ENCODE data around the gene OTUD7B. TPM values are rescaled to one million over a fixed set of nuclear protein-coding genes. Genes with fewer than 3 reads are reported as not detected.

The OTUD7B gene
- total RNA-seq, 1 experiment from 2014 or later: 11.5 TPM

DNA sequence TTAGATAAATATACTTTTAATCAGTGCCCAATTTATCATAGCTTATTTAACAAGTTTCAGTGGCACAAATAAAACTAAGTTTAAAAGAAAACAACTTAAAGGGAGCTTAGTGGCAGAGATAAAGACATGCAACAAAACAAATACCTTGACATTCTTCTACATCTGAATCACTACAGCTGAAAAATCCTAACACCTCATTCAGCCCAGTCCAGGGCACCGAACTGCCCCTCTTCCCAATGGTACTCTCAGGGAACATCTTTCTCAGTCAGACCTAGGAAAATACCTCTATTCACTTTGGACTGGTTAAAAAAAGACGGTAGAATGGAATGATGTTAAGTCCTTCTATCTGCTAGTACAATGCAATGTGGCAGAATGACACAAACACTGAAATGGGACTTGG is 8.3 kb downstream of the OTUD7B start:
- intact Hi-C loops (cut with micrococcal nuclease): no loop called here
- Histone ChIP-seq H3F3A (ENCODE audit: low read length, unreplicated experiment) (no peaks in the 10 kb centered on the region), H3K4me1 (ENCODE audit: insufficient read depth, low read length) (peaks cover 22% of the 10 kb centered on the region), H3K79me2 (ENCODE audit: low read length) (peaks cover 65% of the 10 kb centered on the region), H2AFZ (ENCODE audit: low read length) (no peak overlapping the region), H3K9me2 (replicated peaks; ENCODE audit: low read length) (no peaks in the 10 kb centered on the region), H3K36me3 (ENCODE audit: low read depth, low read length) (peaks cover 4% of the 10 kb centered on the region), H3K9ac (ENCODE audit: low read length) (no peak overlapping the region), H4K20me1 (ENCODE audit: low read length) (peaks cover 11% of the 10 kb centered on the region; the same call in 1 of the 2 replicates), H3K4me3 (ENCODE audit: low read length) (no peak overlapping the region), H3K9me3 (ENCODE audit: low read length) (no peaks in the 10 kb centered on the region), H3K27me3 (ENCODE audit: low read length) (no peaks in the 10 kb centered on the region), H3K4me2 (ENCODE audit: low read length) (no peak overlapping the region), H3K27ac (ENCODE audit: low read length) (no peak overlapping the region)
- POLR2A ChIA-PET (ENCODE audit: unreplicated experiment): no interaction called here
- CTCF ChIA-PET: no interaction called here
- no peak for DNase-seq
- peak; percentile 54; the same call in 1 of the 2 replicates for ATAC-seq
- TF ChIP-seq EZH2 (IDR thresholded peaks at IDR 0.05; ENCODE audit: low read length, unreplicated experiment): no peak
- no peak for TF ChIP-seq EZH2phosphoT487 (IDR thresholded peaks at IDR 0.05; ENCODE audit: borderline replicate concordance, low read length)
- TF ChIP-seq, protein P1, sequence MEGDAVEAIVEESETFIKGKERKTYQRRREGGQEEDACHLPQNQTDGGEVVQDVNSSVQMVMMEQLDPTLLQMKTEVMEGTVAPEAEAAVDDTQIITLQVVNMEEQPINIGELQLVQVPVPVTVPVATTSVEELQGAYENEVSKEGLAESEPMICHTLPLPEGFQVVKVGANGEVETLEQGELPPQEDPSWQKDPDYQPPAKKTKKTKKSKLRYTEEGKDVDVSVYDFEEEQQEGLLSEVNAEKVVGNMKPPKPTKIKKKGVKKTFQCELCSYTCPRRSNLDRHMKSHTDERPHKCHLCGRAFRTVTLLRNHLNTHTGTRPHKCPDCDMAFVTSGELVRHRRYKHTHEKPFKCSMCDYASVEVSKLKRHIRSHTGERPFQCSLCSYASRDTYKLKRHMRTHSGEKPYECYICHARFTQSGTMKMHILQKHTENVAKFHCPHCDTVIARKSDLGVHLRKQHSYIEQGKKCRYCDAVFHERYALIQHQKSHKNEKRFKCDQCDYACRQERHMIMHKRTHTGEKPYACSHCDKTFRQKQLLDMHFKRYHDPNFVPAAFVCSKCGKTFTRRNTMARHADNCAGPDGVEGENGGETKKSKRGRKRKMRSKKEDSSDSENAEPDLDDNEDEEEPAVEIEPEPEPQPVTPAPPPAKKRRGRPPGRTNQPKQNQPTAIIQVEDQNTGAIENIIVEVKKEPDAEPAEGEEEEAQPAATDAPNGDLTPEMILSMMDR (conservative IDR thresholded peaks at IDR 0.05; ENCODE audit: low read depth, low read length): no peak
- BruUV-seq (replicated peaks): no TSS peak

DNA sequence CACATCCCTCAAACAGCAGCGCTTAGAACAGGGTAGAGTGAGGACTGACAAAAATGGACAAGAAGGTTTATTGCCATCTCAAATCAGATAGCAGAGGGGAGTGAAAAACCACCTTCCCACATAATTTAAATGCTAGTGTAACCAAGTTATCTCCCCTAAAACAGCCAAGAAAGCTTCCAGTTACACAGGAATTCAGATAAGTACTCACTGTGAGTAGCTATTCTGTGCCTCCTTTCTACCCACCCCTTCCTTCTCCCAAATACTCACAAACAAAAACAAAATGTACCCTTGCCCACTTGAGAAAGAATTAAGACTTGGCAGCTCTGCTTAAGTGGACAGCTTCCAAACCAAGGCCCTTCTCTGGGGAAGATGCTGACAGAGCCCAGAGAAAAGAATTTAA is 9.1 kb downstream of the OTUD7B start:
- Histone ChIP-seq H3K36me3 (ENCODE audit: low read depth, low read length) (peaks cover 4% of the 10 kb centered on the region), H3K9ac (ENCODE audit: low read length) (no peak overlapping the region), H3K4me2 (ENCODE audit: low read length) (no peak overlapping the region), H3K4me1 (ENCODE audit: insufficient read depth, low read length) (peaks cover 22% of the 10 kb centered on the region), H2AFZ (ENCODE audit: low read length) (no peak overlapping the region), H3F3A (ENCODE audit: low read length, unreplicated experiment) (no peaks in the 10 kb centered on the region), H4K20me1 (ENCODE audit: low read length) (peaks cover 5% of the 10 kb centered on the region; the same call in 1 of the 2 replicates), H3K9me2 (replicated peaks; ENCODE audit: low read length) (no peaks in the 10 kb centered on the region), H3K9me3 (ENCODE audit: low read length) (no peaks in the 10 kb centered on the region), H3K27ac (ENCODE audit: low read length) (no peak overlapping the region), H3K27me3 (ENCODE audit: low read length) (no peaks in the 10 kb centered on the region), H3K4me3 (ENCODE audit: low read length) (no peak overlapping the region), H3K79me2 (ENCODE audit: low read length) (peaks cover 58% of the 10 kb centered on the region)
- CTCF ChIA-PET: no interaction called here
- POLR2A ChIA-PET (ENCODE audit: unreplicated experiment): no interaction called here
- ATAC-seq (no peak), DNase-seq (no peak)
- TF ChIP-seq EZH2 (IDR thresholded peaks at IDR 0.05; ENCODE audit: low read length, unreplicated experiment) (no peak), EZH2phosphoT487 (IDR thresholded peaks at IDR 0.05; ENCODE audit: borderline replicate concordance, low read length) (no peak)
- TF ChIP-seq, protein P1 (conservative IDR thresholded peaks at IDR 0.05; ENCODE audit: low read depth, low read length): no peak
- no TSS peak for BruUV-seq (replicated peaks)
- intact Hi-C loops (cut with micrococcal nuclease): no loop called here

DNA sequence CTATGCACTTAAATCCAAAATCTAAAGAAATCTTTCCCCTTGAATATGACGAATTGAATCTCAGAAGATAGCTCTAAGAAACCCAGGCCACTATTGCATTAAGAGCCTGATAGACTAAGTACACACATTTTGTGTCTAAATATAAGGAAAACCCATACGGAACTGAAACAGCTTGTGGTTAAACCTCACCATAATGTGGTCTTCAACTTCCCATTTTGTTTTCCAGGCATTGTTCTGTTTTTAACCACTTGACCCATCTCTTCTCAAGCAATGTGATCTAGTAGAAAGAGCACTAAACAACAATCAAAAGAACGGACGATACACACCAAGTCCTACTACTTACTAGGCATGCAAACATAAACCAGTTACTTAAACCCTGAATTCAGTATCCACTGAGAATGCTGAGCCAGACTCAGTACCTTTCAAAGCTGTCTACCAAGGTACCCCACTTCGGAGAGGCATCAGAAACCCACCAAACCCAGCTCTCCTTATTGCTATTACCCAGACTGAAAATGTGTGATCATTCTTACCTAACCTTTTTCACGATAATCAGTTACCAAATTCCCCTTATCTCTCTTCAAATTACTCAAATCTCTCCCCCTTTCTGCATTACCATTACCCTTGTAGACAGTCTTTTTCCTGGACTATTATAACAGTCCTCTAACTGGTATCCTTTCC is 12.8 kb downstream of the OTUD7B start:
- Histone ChIP-seq H3K27me3 (ENCODE audit: low read length) (no peaks in the 10 kb centered on the region), H3K4me2 (ENCODE audit: low read length) (no peak overlapping the region), H3K9ac (ENCODE audit: low read length) (no peak overlapping the region), H3K4me1 (ENCODE audit: insufficient read depth, low read length) (peaks cover 35% of the 10 kb centered on the region), H2AFZ (ENCODE audit: low read length) (no peak overlapping the region), H3K79me2 (ENCODE audit: low read length) (peaks cover 56% of the 10 kb centered on the region), H3K9me2 (replicated peaks; ENCODE audit: low read length) (no peaks in the 10 kb centered on the region), H4K20me1 (ENCODE audit: low read length) (peaks cover 6% of the 10 kb centered on the region; the same call in 1 of the 2 replicates), H3K36me3 (ENCODE audit: low read depth, low read length) (peaks cover 4% of the 10 kb centered on the region; the same call in 1 of the 2 replicates), H3K4me3 (ENCODE audit: low read length) (no peak overlapping the region), H3K27ac (ENCODE audit: low read length) (no peak overlapping the region; the same call in 1 of the 2 replicates), H3F3A (ENCODE audit: low read length, unreplicated experiment) (no peaks in the 10 kb centered on the region), H3K9me3 (ENCODE audit: low read length) (no peaks in the 10 kb centered on the region)
- ChIA-PET POLR2A (ENCODE audit: unreplicated experiment) (no interaction called here), CTCF (interaction anchor here (0.6 kb wide), 1 partner anchor 53 kb away, joined by 4 read pairs; no protein-coding TSS in a partner anchor)
- no peak for ATAC-seq
- no peak for DNase-seq
- intact Hi-C loops (cut with micrococcal nuclease): loop anchor here (2.0 to 5.0 kb wide), 3 partner anchors 13 to 55 kb away; partner anchors contain the start of gene OTUD7B
- TF ChIP-seq EZH2phosphoT487 (IDR thresholded peaks at IDR 0.05; ENCODE audit: borderline replicate concordance, low read length) (no peak), EZH2 (IDR thresholded peaks at IDR 0.05; ENCODE audit: low read length, unreplicated experiment) (no peak)
- TF ChIP-seq, protein P1 (conservative IDR thresholded peaks at IDR 0.05; ENCODE audit: low read depth, low read length): no peak
- no TSS peak for BruUV-seq (replicated peaks)

Data from PC-3 (cell line).